B cell (primary cell): ENCODE results near the gene PARP12. TPM values are rescaled to one million over a fixed set of nuclear protein-coding genes. Genes with fewer than 3 reads are reported as not detected.

Experiments
- ATAC-seq: fragments of 200-7000 bp; cut with Tn5 transposase; one replicate; pipeline ENCODE4 v1.10.0; 2021; ENCODE audit warnings: low read depth, mild to moderate bottlenecking, moderate number of reproducible peaks, moderate library complexity
- CTCF ChIA-PET: fragments of 350-600 bp; sonication (Branson Sonifier 250); formaldehyde crosslinking; loops from one replicate; lab custom pipeline; 2021; ENCODE audit warnings: antibody characterized with exemption, inconsistent platforms; lab: Charles Lee
- POLR2A ChIA-PET: fragments of 350-600 bp; sonication (Branson Sonifier 250); formaldehyde crosslinking; loops from one replicate; lab custom pipeline; 2021; ENCODE audit warnings: antibody characterized with exemption; lab: Charles Lee
- DNase-seq: peaks from one replicate; pipeline ENCODE4 v3.0.0; 2013
- H2AFZ ChIP-seq: 2 replicates; pipeline ENCODE4 v1.6.1; 2012; ENCODE audit warnings: mild to moderate bottlenecking, low read depth, low read length; ENCODE audit not compliant: insufficient read depth, poor library complexity, severe bottlenecking
- H3K27ac ChIP-seq, 2 donors: 1 replicate in 1 of 2; 2 replicates in 1 of 2; pipeline ENCODE4 v1.5.1; 2012 to 2013; ENCODE audit warnings: low read length in 2 of 2, mild to moderate bottlenecking in 2 of 2, moderate library complexity in 1 of 2
- H3K27me3 ChIP-seq, 4 experiments: fragments of 200-600 bp in 1 of 4; sonication (generic) in 1 of 4; replicated peaks in 1 of 4; 1 replicate in 2 of 4; 2 replicates in 2 of 4; pipeline versions ENCODE4 v1.6.1 to v1.7.0; 2013 to 2016; ENCODE audit warnings: low read length in 3 of 4, mild to moderate bottlenecking in 2 of 4, mixed read lengths in 1 of 4, moderate library complexity in 1 of 4; ENCODE audit not compliant: insufficient read depth in 4 of 4, control insufficient read depth in 3 of 4; ENCODE audit errors: control extremely low read depth in 1 of 4
- H3K36me3 ChIP-seq, 2 experiments: replicated peaks in 1 of 2; 1 replicate in 1 of 2; 2 replicates in 1 of 2; pipeline versions ENCODE4 v1.6.1 to v1.7.1; 2013; ENCODE audit warnings: low read length in 1 of 2; ENCODE audit not compliant: insufficient read depth in 2 of 2, control insufficient read depth in 1 of 2; ENCODE audit errors: control extremely low read depth in 1 of 2, extremely low read depth in 1 of 2
- H3K4me1 ChIP-seq, 2 donors: fragments of 200-600 bp in 1 of 2; sonication (generic) in 1 of 2; 1 replicate in 1 of 2; 2 replicates in 1 of 2; pipeline versions ENCODE4 v1.5.1 to v1.6.1; 2013 to 2017; ENCODE audit warnings: low read length in 2 of 2; ENCODE audit not compliant: control insufficient read depth in 2 of 2, insufficient read depth in 2 of 2
- H3K4me2 ChIP-seq: replicated peaks from 2 replicates; pipeline ENCODE3; 2012; ENCODE audit warnings: mild to moderate bottlenecking, low read depth, low read length; ENCODE audit not compliant: poor library complexity, severe bottlenecking
- H3K4me3 ChIP-seq, 5 experiments: fragments of 200-600 bp in 1 of 5; sonication (generic) in 1 of 5; 1 replicate in 3 of 5; 2 replicates in 2 of 5; pipeline versions ENCODE4 v1.5.1 to v1.7.0; 2011 to 2016; ENCODE audit warnings: low read length in 4 of 5, mild to moderate bottlenecking in 4 of 5, low read depth in 2 of 5, control low read depth in 1 of 5, moderate library complexity in 1 of 5; ENCODE audit not compliant: insufficient read depth in 1 of 5; ENCODE audit errors: control extremely low read depth in 1 of 5, extremely low read depth in 1 of 5
- H3K79me2 ChIP-seq: fragments of 200-600 bp; sonication (generic); one replicate; pipeline ENCODE4 v1.6.0; 2016; ENCODE audit warnings: low read length; ENCODE audit not compliant: control insufficient read depth, insufficient read depth
- H3K9ac ChIP-seq: fragments of 200-600 bp; sonication (generic); 2 replicates; pipeline ENCODE4 v1.6.1; 2017; ENCODE audit warnings: mild to moderate bottlenecking, low read length, moderate library complexity
- H3K9me3 ChIP-seq, 3 donors: one replicate each; pipeline versions ENCODE4 v1.6.1 to v1.7.1; 2013; ENCODE audit warnings: low read length in 2 of 3; ENCODE audit not compliant: control insufficient read depth in 2 of 3, insufficient read depth in 1 of 3; ENCODE audit errors: control extremely low read depth in 1 of 3
- H4K20me1 ChIP-seq: 2 replicates; pipeline ENCODE4 v1.6.0; 2012; ENCODE audit warnings: mild to moderate bottlenecking, low read length; ENCODE audit not compliant: insufficient read depth, control insufficient read depth, poor library complexity, severe bottlenecking
- H3K27ac Mint-ChIP-seq: one replicate; pipeline ENCODE4 v1.8.0; 2021; ENCODE audit warnings: mixed read lengths
- H3K27me3 Mint-ChIP-seq: one replicate; pipeline ENCODE4 v1.8.0; 2021; ENCODE audit warnings: mixed read lengths
- H3K4me1 Mint-ChIP-seq: one replicate; pipeline ENCODE4 v1.8.0; 2021; ENCODE audit warnings: mixed read lengths
- H3K4me3 Mint-ChIP-seq: one replicate; pipeline ENCODE4 v1.8.0; 2021; ENCODE audit warnings: mixed read lengths
- H3K9me3 Mint-ChIP-seq: one replicate; pipeline ENCODE4 v1.8.0; 2022; ENCODE audit warnings: mixed read lengths; ENCODE audit not compliant: insufficient read depth
- CTCF ChIP-seq: fragments of 200-600 bp; IDR thresholded peaks from one replicate; pipeline ENCODE4 v1.8.0; 2022; ENCODE audit warnings: antibody characterized with exemption, mild to moderate bottlenecking
- EZH2 ChIP-seq: IDR thresholded peaks from 2 replicates; pipeline ENCODE4 v1.6.1; 2012; ENCODE audit warnings: borderline replicate concordance, low read depth, mild to moderate bottlenecking, moderate library complexity, low read length; ENCODE audit not compliant: insufficient read depth, poor library complexity, severe bottlenecking
- WGBS: methylation state at CpG from one replicate; pipeline ENCODE4 v1.1.5; 2013; ENCODE audit warnings: missing lambda C conversion rate; ENCODE audit not compliant: insufficient coverage; 5-methylcytosine and 5-hydroxymethylcytosine counted together
- intact Hi-C: fragments of 100-400 bp; cut with micrococcal nuclease; formaldehyde crosslinking; loops from one replicate; pipeline ENCODE4 v1.10.0; 2022
- polyA plus RNA-seq: library from polyadenylated mRNA; depleted of rRNA; stranded (reverse); fragments of >200 nt; gene quantifications from 2 replicates; pipeline ENCODE4 v1.2.3, GENCODE V29; 2012
- total RNA-seq, 2 donors: library from RNA; stranded (reverse); fragments of 120-200 nt in 1 of 2; gene quantifications; 1 replicate in 1 of 2; 2 replicates in 1 of 2; pipeline versions ENCODE4 v1.2.3 to v1.2.4, GENCODE V29; 2013 to 2022

PARP12 gene
- total and polyA plus RNA-seq, 2 donors (not counting 1 experiment from before 2014, with no cell fraction given), result 170 to 177 TPM

- Histone ChIP-seq H3K9me3 (no peaks in the 10 kb centered on the region), H3K4me3 (no peak overlapping the region), H4K20me1 (no peaks in the 10 kb centered on the region), H3K4me1 (no peaks in the 10 kb centered on the region), H3K36me3 (no peaks in the 10 kb centered on the region), H3K27me3 (no peaks in the 10 kb centered on the region), H2AFZ (no peak overlapping the region), H3K27ac (no peak overlapping the region), H3K79me2 (no peaks in the 10 kb centered on the region), H3K4me2 (no peak overlapping the region), H3K9ac (no peak overlapping the region)
- Mint-ChIP-seq H3K27ac (no peak overlapping the region), H3K27me3 (peaks cover 8% of the 10 kb centered on the region), H3K9me3 (no peaks in the 10 kb centered on the region), H3K4me1 (no peaks in the 10 kb centered on the region), H3K4me3 (no peak overlapping the region)
- intact Hi-C loops, result no loop called here
- 89% methylated on average over 9 of the region's 17 CpGs for WGBS
- ATAC-seq, result no peak
- TF ChIP-seq CTCF (no peak), EZH2 (no peak)
- DNase-seq, result no peak
- ChIA-PET CTCF (no interaction called here), POLR2A (no interaction called here)
These were observed 85.7 kb downstream of the PARP12 start for GRCh38 chr7:139976838-139977656.

GRCh38 chr7:139976055-139976837, 86.5 kb downstream of the PARP12 start:
- Mint-ChIP-seq H3K27ac (no peak overlapping the region), H3K4me1 (no peaks in the 10 kb centered on the region), H3K27me3 (peaks cover 8% of the 10 kb centered on the region), H3K9me3 (no peaks in the 10 kb centered on the region), H3K4me3 (no peak overlapping the region)
- DNase-seq (no peak), ATAC-seq (no peak)
- WGBS, result 98% methylated on average over 8 of the region's 11 CpGs
- H3K9ac ChIP-seq, result no peak overlapping the region
- no peak overlapping the region for H3K4me2 ChIP-seq
- TF ChIP-seq CTCF, result no peak
- TF ChIP-seq EZH2, result no peak
- no peaks in the 10 kb centered on the region for H3K9me3 ChIP-seq
- H3K36me3 ChIP-seq, result no peaks in the 10 kb centered on the region
- no peaks in the 10 kb centered on the region for H3K79me2 ChIP-seq
- ChIA-PET POLR2A (no interaction called here), CTCF (no interaction called here)
- no peaks in the 10 kb centered on the region for H4K20me1 ChIP-seq
- H2AFZ ChIP-seq, result no peak overlapping the region
- intact Hi-C loops, result no loop called here
- H3K4me3 ChIP-seq, result no peak overlapping the region
- no peaks in the 10 kb centered on the region for H3K27me3 ChIP-seq
- H3K4me1 ChIP-seq, result no peaks in the 10 kb centered on the region
- no peak overlapping the region for H3K27ac ChIP-seq
